Fibroblast of skin of left biceps (primary cell): ENCODE data around the gene NBPF1.
A peak's percentile ranks its signal among the peaks of the same experiment; 100 is the strongest.
"Not testable (repeated sequence)": the region's sequence is repeated elsewhere in the genome, so short reads cannot be mapped to it uniquely, and the experiment has no call there.

ENCODE experiments used
- DNase-seq, 2 experiments: peaks; one replicate each; pipeline ENCODE4 v3.0.0-alpha.2; 2013; ENCODE audit warnings: low read depth in 2 of 2

The NBPF1 gene

DNA sequence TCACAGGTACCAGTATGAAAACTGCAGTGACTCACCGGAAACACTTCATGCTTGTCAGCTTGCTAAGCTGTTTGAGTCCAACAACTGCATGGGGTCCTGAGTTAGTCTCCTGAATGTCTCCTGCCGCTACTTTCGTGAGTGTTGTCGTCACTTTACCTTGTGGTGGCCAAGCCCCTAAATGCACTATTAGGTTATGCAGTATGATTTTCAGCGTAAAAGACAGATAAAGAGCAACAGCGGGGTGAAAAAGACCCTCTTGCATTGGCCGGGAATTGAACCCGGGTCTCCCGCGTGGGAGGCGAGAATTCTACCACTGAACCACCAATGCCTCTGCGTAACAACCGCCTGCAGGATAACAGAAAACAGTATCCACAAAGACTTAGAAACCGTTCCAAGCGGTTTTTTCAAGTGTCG is 67.7 kb downstream of the NBPF1 start:
- not testable (repeated sequence) for DNase-seq

DNA sequence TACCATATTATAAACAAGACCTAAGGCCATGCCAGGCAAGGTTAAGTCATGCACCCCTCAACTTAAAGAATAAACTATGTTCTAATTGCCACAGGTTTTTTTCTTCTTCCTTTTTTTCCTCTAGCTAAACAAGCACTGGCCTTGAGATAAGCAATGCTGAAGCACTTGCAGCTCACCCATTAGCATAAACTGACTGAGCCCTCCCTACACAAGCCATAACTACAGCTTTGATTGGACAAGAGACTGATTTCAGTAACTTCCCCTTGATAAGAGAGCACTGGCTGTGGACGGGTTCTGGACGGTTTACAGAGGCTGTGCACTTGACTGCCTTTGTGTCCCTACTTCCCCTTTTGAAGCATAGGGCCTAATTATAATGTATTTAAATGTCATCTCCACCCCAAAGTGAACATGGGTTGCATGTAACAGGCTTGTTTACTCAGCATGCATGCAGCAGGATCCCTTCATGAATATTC is 72.9 kb downstream of the NBPF1 start:
- not testable (repeated sequence) for DNase-seq

DNA sequence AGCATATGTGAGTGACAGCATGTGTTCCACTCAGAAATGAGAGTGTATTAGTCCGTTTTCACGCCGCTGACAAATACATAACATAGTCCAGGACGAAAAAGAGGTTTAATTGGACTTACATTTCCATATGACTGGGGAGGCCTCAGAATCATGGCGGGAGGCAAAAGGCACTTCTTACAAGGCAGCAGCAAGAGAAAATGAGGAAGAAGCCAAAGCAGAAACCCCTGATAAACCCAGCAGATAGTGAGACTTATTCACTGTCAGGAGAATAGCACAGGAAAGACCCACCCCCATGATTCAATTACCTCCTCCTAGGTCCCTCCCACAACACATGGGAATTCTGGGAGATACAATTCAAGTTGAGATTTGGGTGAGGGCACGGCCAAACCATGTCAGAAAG is 75.8 kb downstream of the NBPF1 start:
- not testable (repeated sequence) for DNase-seq

DNA sequence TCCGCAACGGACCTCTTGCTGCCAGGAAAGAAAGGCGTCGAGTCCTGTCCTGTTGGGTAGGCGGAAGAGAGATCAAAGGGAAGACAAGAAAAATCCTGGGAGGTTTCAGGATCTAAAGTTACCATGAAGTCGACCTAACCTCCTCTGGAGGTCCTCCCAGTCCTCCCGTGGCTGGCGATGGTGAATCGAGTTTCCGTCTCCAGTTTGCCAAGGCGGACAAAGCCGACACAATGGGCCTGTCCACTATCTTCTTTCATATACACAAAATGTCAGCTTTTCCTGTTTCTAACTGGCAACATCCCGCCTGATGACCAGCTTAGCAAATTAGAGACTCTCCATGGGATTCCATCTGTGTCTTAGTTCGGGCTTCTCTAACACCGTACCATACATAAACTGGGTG is 76.6 kb downstream of the NBPF1 start:
- DNase-seq: not testable (repeated sequence)

DNA sequence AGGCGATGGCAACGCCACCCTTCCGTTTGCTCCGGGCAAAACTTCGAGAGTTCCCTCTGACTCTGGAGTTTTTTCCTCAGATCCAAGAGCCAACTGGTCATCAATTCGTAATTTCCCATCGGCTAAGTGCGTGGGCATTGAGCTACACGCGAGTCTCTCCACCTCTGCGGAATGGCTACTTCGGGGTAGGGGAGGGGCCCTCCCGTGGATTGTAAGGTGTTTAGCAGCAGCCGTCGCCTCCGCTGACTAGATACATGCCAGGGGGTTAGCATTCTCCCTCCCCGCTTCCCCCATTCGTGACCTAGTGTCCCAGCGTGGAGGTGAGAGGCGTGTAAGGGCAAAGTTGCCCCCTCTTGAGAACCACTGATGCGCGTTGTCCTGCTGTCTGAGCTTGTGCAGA is 77.5 kb downstream of the NBPF1 start:
- DNase-seq: not testable (repeated sequence)

DNA sequence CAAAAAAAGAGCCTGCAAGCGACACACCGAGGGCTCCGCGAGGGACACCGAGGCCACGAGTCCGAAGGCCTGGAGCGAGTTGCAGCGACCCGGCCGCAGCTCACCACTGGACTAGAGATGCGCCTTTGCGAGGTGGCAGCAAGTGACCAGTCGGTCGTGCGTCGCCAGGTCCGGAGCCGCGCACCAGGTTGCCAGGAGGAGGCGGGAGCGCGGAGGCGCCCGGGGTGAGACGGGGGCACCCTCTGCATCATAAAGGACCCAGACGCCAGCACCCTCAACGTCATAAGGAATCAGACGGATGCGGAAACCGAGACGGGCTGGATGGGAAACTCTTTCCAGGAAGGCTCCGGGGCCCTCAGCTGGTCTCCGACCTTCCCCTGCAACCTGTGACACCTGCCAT is 77.9 kb downstream of the NBPF1 start:
- not testable (repeated sequence) for DNase-seq

DNA sequence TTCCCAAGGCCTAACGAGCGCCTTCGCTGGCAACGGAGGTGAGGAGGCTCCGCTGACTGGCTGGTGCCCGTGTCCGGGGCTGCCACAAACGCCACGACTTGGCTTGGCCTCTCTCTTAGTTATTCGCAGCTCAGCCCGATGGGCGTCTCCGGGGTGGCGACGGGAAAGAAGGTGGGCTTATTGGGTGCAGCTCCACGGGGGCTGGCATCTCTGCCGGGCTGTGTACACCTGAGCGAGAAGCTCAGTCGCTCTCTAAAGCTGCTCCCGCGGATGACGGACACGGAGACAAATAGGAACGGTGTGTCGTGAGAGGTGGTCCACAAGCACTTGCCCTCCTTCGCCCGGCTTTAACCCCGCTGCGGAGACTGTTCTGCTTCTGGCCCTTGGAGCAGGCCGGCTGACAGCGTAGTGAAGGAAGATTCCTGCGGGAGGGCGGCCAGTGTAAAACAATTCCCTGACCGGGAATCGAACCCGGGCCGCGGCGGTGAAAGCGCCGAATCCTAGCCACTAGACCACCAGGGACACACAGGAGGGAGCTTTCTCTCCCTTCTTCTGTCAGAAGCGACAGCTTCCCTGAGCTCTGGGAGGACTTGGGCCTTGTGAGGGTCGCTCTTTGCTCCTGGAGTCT is 78.4 kb downstream of the NBPF1 start:
- DNase-seq: peak; percentile 15 to 26

DNA sequence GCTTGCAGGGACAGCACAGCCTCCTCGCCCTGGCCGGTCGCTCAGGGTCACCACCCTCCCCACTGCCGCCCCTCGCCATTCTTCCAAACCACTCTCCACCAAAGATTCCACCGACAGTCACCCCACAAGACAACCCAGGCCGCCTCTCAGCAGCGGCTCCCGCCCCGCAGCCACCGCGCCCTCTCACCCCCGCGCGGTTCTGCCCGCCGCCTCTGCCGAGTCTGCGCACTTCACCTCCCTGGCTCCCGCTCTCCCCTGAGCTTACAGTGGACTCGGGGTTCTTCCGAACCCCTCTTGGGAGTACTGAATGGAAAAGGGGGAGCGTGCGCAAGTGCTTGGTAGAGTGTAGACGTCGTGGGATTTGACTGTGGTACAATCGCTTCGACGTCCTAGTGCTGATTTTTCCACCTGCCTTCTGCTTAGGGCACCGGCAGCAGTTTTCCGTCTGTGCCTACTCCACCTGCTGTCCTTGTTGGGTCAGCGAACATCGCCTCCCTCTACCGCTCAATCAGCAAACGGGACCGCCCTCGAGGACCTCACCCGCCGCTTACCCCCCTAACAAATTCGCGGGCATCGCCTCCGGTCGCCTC is 79.0 kb downstream of the NBPF1 start:
- DNase-seq: not testable (repeated sequence)

DNA sequence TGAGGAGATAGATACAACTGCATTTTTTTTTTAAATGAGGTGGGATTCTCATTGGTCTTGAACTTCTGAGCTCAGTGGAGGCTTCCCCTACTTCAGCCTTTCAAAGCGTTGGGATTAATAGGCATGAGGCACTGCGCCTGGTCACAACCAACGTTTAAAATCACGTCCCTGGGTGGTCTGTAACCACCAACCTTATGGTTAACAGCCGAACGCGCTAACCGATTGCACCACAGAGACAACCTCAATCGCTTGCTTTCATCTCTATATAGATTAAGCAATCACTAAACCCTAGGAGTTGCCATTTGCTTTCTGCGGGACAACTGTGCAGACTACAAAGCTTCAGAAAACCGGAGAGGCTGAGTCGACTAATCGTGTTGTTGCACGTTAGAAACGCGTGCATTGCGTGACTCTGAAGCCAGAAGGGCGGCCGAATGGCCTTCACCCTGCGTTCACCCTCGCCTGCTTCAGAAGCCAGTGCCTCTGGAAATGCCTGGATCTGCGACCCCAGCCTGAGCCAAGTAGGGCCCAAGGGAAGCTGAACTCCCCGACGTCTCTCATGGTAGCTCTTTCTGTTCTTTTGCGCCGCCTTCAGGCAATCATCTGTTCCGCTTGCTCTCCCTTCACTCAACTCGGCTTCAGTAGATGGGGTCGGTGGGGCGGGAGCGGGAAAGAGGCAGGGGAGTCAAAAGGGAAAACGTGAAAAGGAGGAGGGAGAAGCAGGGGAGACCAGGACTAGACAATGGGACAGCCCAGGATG is 81.0 kb downstream of the NBPF1 start:
- not testable (repeated sequence) for DNase-seq

DNA sequence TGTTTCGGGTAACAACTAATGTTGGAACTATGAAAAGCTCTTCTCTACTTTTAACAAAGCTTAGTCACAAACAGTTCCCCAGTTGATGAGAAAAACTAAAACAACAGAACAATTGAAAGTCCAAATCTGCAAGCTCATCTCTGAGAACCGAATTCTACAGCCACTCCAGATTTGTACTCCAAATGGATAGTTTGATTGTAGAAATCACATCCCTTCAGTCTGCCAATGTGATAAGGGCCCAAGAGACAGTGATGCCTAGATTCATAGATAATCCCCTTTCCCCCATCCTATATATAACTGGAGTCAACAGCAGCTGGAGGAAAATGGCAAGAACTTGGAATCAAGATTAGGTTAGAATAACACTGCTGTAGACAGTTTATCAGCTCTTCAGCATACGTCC is 85.0 kb downstream of the NBPF1 start:
- DNase-seq: not testable (repeated sequence)

DNA sequence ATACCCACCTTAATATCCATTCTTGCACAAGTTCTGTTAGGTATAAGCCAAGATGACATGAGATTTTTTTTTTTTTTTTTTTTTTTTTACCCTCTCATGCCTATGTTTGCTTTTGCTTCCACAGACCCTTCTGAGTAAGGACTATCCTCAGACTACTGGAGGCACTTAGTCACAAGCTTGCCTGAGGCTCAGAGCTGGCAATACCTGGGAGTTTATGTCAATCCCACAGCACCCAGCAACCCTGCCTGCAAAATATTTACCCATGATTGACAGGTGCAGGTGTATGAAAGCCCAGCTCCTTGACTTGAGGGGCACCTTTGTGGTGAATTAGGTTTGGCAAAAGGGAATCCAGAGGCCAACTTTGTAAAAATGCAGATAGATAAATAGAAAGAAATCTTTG is 87.6 kb downstream of the NBPF1 start:
- DNase-seq: not testable (repeated sequence)

DNA sequence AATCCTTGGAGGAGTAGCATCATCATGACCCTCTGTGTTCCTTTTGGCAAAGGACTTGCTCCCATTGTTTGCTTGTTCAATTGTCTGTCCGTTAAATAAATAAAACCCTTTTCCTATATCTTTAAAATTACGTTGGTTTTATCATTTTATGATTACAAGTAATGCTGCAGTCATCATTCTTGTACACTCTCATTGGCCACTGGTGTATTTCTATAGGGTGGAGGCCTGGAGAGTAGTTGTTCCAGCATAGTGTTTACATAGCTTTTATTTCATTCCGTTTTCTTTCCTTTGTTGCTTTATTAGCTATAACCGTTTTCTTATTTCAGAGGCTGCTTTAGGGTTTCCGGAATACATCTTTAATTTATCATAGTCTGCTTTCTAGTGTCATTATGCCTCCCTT is 91.7 kb downstream of the NBPF1 start:
- not testable (repeated sequence) for DNase-seq

DNA sequence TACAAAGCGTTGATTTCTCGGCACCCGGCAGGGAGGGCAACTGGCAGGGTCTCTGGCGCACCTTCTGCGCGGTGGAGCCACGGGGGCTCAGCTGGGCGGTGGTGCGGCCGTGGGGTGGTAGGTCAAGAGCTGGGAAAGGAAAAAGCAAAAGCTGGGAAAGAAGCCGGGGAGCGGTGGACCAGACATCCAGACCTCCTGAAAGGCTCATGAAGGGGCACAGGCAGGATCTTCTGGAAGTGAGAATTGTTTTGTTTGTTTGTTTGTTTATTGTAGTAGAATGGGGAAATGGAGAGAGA is 92.1 kb downstream of the NBPF1 start:
- no peak for DNase-seq

DNA sequence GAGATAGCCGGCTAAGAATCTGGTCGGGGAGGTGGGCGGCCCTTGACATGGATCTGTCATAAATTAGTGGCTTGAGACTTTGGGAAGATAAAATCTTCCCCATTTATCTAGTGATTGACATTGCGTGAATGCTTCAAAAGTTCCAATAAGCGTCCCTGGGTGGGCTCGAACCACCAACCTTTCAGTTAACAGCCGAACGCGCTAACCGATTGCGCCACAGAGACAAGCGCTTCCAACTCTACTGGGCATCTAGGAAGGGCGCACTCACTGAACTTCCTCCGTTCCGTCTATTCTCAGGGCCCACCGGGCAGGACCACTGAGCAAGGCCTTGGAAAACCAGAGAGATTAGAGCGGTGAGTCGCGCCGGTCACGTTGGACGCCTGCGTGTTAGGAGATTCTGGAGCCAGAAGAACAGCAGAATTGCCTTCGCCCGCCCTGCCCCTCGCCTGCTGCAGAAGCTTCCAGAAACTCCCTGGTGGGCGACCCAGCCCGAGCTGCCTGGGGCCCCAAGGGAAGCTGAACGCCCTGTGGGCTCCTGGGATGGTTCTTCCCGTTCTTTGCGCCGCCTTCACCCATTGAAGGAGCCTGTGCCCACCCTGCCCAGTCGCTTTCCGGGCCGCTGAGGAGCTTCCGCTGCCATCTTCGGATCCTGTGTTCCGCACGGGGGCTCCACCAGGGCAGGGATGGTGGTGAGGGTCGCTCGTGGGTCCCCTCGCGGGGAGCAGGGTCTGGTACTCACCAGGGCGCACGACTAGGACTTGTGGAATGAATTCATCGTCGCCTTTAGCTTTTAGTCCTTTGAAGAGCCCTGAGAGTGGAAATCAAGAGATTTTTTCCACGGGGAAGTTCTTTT is 92.7 kb downstream of the NBPF1 start:
- DNase-seq: not testable (repeated sequence)

DNA sequence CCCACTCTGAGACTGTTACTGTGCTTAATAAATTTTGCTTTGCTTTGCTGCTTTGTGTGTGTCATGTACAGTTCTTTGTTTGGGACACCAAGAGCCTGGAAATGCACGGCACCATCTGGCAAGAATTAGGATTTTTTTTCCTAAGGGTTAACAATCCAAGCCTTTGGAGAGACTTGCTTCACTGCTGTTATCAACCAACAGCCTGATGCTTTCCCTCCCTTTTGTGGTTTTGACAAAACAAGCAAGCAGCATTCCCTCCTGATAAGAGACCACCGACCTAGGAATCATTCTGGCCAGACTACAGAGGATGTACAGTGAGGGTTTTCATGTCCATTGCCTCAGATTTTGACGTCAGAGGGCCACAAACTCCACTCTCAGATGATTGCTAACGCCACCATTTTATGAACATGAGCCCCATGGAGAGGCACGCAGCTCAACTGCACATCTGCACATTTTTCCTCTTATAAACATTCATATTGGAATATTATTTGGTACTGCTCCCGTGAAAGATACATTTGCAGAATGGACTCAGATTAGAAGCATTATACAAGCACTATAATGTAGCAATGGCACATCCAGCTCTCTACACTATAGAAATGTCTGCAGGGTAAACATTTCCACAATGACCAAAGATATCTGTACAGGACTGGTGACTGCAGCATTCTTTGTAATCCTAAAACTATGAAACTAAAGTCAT is 94.0 kb downstream of the NBPF1 start:
- not testable (repeated sequence) for DNase-seq

DNA sequence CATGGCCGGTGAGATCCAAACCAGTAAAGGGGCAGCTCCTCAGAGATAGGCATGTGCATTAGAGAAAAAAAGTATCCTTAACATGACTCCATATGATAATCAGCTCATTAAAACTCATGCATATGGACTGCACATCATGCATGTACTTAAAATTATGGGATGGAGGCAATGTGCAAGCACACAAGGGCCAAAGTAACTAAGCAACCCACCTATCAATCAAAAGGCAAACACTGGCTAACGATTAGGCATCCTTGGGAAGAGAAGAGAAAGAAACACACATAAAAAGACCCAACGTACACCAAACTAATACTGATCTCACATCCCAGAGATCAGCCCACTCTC is 94.5 kb downstream of the NBPF1 start:
- DNase-seq: not testable (repeated sequence)

DNA sequence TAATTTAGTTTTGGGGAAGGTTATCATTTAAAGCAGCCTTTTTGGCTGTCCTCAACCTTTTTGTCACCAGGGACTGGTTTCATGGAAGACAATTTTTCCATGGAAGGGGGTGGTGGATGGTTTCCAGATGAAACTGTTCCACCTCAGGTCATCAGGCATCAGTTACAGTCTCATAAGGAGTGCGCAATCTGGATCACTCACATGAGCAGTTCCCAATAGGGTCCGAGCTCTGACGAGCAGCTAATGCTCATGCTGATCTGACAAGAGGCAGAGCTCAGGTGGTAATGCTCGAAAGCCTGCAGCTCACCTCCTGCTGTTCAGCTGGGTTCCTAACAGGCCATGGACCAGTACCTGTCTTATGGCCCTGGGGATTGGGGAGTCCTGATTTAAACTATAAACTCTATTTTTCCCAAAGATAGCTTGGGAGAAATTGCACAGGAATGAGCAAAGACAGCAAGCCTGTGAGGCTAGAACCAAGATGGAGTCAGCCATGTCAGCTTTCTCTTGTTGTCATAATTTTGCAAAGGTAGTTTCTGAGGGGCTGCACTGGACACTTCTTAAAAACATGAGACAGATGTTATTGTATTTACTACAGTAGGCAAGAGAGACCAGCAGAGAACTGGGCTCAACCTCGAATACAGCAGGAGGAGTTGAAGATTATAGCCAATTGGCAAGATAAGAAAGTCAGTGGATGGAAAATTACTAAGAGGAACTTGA is 96.5 kb downstream of the NBPF1 start:
- DNase-seq: not testable (repeated sequence)

DNA sequence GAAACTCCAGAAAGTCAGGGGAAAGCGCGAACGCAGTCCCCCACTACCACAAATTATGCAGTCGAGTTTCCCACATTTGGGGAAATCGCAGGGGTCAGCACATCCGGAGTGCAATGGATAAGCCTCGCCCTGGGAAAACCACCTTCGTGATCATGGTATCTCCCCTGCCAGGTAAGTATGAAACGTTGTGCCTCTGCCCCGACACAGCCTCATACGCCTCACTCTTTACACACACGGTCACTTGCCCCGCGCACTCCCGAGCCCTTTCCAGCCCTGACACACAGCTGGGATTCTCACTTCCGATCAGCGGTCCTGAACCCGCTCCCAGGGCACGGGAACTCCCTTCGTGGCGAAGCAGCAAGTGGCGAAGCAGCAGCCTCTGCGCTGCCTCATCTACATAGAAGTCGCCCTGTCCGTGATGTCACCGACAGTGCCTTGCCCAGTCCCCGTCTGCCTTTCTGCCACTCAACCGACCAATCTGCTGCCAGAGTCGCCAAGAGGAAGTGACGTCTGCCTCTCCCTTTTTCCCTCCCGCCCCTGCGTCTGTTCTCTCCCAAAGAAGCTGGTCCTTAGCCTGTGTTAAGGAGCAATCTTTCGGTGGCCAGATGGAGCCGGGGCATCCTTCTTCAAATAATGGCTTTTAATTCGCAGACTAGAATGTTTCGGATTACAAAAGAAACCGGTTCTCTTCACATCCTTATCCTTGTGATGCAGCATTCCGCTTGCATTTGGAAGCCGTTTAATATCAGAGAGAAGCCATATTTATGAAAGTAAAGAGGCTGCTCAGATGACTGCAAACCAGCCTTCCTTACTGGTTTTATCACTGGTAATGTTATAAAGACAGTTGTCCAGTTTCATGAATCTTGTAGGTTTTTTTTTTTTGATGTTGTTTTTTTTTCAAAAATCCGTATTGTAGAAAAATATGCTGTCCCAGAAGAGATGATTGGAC is 99.0 kb downstream of the NBPF1 start, which contains the start of gene RNU1-1:
RNU1-1 (minus strand) TSS at position 179 of the 949 bp plus-strand sequence.
- DNase-seq: peak; percentile 36 to 54

DNA sequence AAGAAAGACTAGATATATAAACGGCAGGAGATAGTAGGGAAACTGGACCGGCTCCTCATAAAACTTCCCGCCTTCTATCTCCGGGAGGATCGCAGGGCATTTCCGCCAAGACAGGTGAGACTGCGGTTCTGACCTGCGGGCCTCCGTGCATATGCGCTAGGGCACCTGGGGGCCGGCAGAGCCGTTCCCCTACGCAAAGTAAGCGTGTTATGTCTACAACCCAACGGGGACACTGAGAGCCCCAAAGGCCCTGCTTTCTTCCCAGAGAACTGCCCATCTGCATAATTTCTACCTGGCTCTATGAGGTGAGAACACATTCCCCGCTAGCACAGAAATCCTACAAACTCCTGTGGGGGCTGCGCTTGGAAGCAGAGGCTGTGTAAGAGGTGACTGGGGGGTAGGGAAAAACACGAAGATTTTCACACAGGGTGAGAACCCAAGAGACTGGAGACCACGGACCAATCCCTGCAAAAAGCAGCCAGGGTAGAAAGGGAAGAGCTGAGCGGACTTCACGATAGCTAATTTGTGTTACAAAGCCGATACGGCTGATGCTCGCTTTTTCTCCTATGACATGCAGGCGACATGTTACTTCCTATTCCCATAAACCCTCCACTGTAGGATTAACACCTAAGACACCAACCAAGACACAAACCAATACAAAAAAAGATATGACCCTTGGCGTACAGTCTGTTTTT is 99.8 kb downstream of the NBPF1 start:
- DNase-seq: peak; percentile 93 to 94
